Gastrocnemius medialis (tissue), 4 donors: ENCODE measurements around the gene DENND5B.

Experiments
- POLR2A ChIP-seq, 2 donors: fragments of 450-650 bp; IDR thresholded peaks; one replicate each; pipeline ENCODE4 v1.6.1; 2017; ENCODE audit warnings: antibody characterized with exemption in 2 of 2, mild to moderate bottlenecking in 2 of 2, moderate library complexity in 2 of 2
- TF ChIP-seq, protein P1 (sequence below), 5 experiments: fragments of 450-650 bp in 3 of 5; fragments of 200-600 bp in 2 of 5; sonication (generic) in 2 of 5; IDR thresholded peaks in 4 of 5; conservative IDR thresholded peaks in 1 of 5; 1 replicate in 4 of 5; 2 replicates in 1 of 5; pipeline ENCODE4 v1.5.1; 2016 to 2019; ENCODE audit warnings: antibody characterized with exemption in 5 of 5, mild to moderate bottlenecking in 3 of 5, moderate library complexity in 3 of 5

- TF ChIP-seq, protein P1, sequence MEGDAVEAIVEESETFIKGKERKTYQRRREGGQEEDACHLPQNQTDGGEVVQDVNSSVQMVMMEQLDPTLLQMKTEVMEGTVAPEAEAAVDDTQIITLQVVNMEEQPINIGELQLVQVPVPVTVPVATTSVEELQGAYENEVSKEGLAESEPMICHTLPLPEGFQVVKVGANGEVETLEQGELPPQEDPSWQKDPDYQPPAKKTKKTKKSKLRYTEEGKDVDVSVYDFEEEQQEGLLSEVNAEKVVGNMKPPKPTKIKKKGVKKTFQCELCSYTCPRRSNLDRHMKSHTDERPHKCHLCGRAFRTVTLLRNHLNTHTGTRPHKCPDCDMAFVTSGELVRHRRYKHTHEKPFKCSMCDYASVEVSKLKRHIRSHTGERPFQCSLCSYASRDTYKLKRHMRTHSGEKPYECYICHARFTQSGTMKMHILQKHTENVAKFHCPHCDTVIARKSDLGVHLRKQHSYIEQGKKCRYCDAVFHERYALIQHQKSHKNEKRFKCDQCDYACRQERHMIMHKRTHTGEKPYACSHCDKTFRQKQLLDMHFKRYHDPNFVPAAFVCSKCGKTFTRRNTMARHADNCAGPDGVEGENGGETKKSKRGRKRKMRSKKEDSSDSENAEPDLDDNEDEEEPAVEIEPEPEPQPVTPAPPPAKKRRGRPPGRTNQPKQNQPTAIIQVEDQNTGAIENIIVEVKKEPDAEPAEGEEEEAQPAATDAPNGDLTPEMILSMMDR (IDR thresholded peaks at IDR 0.05 in 4 of 5, conservative IDR thresholded peaks at IDR 0.05 in 1 of 5) = no peak
- TF ChIP-seq POLR2A (IDR thresholded peaks at IDR 0.05) = no peak
Observed at GRCh38 chr12:31474751-31475150, 116.2 kb downstream of the DENND5B start.
